Measurements from ENCODE around the gene COL9A3.

COL9A3 gene

DNA sequence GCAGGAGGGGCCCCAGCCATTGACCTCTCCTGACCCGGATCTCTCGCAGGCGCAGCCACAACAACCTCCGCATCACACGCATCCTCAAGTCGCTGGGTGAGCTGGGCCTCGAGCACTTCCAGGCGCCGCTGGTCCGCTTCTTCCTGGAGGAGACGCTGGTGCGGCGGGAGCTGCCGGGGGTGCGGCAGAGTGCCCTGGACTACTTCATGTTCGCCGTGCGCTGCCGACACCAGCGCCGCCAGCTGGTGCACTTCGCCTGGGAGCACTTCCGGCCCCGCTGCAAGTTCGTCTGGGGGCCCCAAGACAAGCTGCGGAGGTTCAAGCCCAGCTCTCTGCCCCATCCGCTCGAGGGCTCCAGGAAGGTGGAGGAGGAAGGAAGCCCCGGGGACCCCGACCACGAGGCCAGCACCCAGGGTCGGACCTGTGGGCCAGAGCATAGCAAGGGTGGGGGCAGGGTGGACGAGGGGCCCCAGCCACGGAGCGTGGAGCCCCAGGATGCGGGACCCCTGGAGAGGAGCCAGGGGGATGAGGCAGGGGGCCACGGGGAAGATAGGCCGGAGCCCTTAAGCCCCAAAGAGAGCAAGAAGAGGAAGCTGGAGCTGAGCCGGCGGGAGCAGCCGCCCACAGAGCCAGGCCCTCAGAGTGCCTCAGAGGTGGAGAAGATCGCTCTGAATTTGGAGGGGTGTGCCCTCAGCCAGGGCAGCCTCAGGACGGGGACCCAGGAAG lies 4.5 kb upstream of the COL9A3 start:
- no peak for DNase-seq

DNA sequence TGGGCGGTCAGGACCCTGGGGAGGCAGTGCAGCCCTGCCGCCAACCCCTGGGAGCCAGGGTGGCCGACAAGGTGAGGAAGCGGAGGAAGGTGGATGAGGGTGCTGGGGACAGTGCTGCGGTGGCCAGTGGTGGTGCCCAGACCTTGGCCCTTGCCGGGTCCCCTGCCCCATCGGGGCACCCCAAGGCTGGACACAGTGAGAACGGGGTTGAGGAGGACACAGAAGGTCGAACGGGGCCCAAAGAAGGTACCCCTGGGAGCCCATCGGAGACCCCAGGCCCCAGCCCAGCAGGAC lies 4.0 kb upstream of the COL9A3 start:
- no peak for DNase-seq

DNA sequence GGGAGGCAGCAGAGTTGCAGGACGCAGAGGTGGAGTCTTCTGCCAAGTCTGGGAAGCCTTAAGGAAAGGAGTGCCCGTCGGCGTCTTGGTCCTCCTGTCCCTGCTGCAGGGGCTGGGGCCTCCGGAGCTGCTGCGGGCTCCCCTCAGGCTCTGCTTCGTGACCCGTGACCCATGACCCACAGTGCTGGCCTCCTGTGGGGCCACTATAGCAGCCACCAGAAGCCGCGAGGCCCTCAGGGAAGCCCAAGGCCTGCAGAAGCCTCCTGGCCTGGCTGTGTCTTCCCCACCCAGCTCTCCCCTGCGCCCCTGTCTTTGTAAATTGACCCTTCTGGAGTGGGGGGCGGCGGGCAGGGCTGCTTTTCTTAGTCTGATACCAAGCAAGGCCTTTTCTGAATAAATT lies 3.3 kb upstream of the COL9A3 start:
- no peak for DNase-seq

DNA sequence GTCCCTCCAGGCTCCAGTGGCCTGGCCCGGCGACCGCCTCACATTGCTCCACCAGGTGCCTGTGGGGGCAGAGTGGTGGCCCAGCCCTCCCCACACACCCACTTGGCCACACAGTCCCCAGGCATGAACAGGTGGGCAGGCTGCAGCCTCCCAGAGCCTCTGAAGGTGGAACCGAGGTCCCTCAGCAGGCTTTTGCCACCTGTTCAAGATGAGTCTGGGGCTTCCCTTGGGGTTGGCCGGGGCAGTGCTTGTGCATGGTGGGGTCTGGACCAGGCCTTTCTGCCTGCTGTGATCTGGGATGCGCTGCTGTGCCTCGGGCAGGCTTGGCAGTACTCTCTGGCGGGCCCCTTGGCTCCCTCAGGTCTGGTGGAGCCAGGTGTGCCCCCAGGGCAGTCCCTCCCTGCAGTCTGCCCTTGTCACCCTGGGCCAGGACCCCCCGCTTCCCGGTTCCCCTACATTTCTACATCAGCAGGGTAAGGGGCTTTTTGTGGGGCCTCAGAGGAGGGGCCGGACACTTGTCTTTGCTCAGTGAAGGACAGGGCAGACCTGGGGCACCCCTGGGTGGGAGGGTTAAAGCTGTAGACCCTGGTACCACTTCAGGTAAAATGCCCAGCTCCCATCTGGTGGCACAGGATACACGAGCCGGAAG lies 2.7 kb upstream of the COL9A3 start:
- no peak for DNase-seq

DNA sequence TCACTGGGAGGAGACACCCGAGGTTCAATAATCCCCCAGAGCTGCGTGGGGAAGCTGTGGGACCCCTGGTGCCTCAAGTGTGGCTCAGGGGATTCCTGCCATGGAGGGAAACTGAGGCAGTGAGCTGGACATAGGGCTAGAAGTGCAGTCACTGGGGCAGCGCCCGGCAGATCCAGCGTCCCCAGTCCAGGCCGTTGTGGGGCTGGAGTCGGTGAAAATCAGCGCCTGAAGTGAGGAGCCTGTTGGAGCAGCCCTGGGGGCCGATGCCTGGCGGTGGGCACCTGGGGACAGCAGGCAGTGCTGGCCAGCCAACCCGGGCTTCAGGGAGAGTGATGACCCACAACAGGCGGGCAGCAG lies 2.2 kb upstream of the COL9A3 start:
- DNase-seq = no peak

DNA sequence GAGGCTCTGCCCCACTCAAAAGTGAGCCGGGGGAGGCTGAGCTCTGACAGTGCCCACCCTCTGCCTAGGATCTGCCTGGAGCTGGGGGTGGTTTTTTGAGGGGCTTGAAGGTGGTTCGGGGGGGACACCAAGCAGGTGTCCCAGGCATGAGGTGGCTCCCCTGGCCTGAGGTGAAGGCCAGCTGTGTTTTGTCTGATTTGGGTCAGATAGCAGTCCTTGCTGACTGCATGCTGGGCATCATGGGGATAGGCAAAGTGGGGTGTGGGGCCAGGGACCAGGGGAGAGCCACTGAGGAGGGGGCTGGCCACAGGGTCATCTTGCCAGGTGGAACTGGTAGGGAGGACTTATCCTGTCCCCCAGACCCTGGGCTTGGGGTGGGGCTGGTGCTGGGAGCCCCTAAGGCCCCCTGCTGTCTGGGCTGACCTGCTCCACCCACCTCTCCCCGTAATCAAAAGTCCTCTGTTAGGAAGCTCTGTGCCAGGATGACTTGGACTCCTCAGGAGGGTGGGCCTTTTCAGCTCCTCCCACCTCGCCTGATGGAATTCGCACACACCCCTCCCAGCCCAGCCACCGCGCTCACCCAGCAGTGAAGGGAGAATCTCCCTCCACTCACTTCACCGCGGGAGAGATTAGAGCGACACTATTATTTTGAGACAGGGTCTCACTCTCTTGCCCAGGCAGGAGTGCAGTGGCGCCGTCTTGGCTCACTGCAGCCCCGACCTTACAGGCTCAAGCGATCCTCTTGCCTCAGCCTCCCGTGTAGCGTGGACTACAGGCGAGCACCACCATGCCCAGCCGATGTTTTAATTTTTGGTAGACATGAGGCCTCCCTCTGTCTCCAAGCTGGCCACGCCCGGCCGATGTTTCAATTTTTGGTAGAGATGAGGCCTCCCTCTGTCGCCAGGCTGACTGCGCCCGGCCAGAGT lies 1.5 kb upstream of the COL9A3 start:
- DNase-seq = no peak

DNA sequence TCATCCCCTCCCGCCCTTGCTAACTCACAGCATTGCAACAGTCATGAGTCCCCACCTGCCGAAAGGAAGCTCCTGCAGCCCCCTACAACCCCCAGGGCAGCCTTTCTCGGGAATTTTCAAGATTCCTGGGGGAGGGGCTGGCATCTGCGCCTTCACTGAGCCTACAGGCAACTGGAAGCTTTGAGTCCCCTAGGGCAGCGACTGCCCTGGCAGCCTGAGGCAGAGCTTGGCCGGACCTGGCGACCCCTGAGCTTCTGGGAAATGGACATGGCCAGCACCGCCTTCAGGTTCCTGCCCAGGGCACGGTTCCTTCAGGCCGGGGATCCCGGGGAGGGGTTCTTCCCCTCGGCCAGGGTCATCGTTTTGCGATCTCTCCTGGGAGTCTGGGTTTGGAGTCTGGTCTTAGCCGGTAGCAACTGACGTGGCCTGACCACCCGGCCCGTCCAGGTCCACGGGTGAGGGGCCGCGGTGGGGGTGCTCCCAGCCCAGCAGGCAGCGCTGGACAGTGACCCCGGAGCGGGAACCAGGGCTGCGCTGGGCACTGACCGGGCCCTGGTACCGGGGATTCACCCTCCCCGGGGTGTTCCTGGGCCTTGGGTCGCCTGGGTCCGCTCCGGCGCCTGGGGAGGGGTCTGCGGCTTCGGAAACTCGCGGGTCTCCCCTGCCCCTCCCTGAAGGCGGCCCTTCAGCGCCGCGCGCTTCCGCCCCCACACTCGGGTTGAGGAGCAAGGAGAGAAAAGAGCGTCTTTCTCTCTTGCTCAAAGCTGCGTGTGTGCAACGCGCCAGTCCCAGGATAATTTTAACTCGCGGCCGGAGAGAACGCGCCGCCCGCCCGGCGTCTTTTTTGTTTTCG lies 593 bp upstream of the COL9A3 start:
- DNase-seq = peak in 1 of 3 experiments; percentile 52

DNA sequence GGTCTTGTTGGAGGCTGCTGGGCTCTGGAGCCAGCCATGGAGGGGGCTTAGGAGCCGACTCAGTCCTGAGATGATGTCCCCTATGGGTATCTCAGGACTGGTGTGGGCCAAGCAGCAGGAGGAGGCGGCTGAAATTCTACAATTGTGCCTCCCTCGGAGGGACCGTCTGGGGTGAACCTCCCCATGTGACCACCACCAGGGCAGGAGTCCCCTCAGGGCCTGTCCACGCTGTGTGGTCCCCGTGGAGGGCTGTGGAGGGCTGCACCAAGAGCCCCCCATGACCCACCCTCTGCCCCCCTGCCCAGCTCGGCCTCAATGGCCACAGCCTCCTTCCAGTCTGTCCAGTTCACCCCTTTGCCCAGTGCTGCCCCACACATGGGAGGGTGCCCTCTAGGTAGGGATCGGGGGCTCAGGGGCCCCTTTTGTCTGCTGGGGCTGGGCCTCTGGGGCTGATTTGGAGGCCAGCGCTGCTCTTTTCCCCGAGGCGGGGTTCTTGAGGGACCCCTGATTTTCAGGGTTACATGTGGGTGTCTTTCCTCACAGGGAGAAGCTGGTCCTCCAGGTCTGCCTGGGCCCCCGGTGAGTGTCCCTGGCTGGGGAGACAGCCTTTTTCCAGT lies 1.2 kb downstream of the COL9A3 start:
- DNase-seq = no peak

DNA sequence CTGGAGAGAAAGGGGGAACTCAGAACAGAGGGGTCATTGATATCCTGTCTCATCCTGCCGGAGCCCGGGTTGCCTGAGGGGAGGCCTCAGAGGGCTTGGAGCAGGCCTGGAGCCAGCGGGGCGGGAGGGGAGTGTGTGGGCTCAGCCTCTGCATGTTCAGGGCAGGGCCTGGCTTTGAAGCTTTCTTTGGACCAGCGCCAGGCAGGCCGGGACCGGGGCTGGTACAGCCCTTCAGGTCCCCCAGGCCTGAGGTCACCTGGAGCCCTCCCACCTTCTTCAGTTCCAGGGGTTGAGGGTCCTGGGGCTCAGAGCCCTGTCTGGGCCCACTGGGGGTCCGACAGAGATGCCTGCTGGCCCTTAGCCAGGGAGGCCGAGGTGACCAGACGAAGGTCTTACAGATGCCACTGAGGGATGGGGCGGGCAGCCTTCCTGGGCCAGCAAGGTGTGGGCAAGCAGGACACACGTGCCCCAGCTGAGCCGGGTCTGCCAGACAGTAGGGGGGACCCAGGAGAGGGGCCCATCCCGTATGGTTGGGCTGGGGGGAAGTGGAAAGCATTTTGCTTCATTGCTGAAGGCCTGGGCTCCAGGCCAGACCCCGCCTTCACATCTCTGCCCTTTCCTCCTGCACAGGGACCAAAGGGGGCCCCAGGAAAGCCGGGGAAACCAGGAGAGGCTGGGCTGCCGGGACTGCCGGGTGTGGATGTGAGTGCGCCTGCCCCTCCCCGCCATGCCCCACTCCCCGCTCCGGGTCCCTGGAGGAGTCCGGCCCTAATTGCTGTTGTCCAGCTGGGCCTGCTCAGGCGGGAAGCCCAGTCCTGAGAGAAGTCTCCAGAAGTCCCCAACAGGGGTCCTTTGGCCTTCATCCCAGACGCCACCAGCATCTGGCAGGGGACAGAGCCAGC lies 2.0 kb downstream of the COL9A3 start:
- peak in 1 of 3 experiments; percentile 36 for DNase-seq

DNA sequence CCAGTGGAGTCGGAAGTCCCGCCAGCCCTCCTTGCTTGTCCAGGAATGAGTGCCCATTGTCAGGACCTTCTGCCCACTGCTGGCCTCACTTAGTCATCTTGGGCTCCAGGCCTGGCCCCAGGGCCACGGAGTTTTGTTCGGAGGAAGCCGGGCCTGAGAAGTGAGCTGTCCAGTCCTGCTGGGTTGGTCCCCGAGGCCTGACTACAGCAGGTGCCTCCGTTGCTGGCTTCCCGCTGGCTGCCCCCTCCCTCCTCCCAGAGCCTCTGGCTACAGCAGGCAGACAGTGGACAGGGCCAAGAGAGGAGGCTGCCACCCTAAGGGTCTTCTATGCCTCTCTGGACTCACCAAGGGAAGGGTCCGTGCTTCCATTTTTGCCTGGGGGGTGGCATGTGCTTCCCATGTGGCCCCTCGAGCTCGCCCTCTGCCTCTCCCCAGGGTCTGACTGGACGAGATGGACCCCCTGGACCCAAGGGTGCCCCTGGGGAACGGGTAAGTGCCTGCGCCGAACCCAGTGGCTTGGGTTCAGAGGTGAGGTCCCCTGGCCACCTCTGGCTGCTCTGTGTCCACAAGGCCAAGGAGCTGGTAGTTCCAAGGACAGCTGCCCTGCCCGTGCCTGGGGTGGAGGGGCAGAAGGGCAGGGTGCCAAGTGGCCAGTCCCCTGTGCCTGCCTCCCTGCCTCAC lies 2.8 kb downstream of the COL9A3 start:
- peak in 2 of 3 experiments; percentile 29 to 36 for DNase-seq

DNA sequence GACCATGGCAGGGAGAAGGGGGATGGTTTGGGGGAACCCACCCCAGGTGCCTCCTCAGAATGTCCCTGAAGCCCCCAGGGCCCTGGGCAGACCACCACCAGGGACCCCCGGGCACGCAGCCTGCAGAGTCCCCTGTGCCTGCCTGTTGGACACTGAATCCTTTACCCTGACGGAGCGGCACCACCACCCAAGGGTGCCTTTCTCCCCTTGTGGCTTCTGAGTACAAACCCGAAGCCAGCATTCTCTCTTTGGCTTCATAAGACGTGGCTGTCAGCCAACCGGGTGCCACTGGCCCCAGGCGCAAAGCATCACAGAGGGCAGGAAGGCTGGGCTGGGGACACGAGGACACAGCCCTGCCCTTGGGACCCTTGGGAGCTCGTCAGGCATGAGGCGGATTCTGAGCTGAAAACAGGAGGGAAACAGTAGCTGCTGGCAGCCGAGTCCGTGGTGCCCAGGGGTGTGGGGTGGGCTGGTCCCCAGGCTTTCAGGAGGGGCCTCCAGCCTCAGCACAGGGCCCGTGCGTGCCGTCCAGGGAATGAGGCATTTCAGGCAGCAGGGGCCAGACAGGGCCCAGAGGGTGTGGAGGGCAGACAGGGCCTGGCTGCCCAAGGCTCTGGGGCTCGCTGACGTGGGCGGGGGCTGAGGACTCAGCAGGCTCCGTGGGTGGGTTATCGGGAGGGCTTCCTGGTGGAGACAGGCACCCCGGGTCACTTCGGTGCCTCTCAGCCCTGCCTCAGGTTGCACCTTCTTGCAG lies 3.5 kb downstream of the COL9A3 start:
- no peak for DNase-seq

DNA sequence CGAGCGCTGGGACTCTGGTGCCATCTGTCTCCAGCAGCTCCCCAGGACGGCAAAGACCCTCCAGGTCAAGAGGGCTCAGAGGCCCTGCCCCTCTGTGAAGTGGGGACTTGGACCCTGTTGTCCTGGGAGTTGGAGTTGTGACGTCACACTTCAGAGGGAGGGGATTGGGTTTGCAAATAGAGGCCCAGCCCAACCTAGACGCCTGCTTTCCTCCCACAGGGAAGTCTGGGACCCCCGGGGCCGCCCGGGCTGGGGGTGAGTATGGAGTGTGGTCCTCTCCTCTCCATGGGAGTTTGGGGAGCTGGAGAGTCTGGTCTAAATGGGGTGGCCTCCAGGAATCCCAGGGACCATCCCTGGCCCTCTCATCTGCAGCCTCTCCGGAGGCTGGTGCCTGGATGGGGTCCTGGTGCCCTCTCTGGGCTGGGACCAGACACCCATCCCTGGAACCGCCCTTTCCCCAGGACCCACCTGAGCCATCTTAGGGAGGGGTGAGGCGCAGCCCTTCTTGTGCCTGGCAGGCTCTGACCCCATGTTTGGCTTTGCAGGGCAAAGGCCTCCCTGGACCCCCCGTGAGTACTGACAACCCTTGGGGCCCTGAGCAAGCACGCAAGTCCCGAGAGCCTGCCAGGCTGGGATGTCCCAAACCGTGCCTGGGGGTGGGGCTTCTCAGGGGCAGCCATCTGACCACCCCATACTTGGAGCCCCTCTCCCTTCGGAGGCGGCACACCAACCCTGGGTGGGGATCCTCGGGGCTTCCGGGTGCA lies 4.3 kb downstream of the COL9A3 start:
- DNase-seq = no peak

DNA sequence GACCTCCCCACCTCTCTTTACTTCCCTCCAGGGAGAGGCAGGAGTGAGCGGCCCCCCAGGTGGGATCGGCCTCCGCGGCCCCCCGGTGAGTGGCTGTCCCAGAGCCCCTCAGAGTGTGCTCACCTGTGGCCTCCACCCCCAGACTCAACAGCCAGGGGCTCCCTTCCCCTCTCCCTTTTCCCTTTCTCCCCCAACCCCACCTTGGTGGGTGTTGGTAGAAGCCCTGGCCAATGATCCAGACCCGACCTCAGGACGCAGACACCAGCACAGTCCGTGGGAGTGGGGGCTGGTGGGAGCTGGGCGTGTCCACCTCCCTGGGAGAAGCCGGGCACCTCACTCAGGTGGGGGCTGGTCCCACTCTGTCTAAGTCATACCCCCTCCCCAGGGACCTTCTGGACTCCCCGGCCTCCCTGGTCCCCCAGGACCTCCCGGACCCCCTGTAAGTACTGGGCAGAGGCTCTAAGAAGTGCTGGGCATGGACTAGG lies 4.9 kb downstream of the COL9A3 start:
- no peak for DNase-seq

DNA sequence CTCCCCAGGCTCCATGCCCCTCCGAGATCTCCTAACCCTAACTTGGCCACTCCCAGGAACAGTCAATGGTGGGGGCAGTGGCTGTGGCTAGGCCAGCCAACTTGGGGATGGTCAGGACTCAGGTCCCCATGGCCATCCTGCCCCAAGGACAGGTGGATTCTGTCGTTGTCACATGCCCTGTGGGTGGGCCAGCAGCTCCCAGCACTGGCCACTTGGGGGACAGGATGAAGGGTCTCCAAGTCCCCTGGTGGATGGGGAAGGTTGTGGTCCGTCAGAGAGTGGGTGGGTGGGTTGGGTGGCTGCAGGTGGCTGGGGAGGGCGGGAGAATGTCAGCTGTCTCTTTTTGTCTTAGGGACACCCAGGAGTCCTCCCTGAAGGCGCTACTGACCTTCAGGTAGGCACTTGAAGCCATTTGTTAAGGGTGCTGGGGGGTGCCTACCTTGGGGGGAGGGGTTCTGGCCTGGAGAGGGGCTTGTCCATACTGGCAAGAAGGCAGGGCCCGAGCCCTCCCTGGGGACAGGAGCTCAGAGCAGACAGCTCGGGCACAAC lies 5.5 kb downstream of the COL9A3 start:
- no peak for DNase-seq

DNA sequence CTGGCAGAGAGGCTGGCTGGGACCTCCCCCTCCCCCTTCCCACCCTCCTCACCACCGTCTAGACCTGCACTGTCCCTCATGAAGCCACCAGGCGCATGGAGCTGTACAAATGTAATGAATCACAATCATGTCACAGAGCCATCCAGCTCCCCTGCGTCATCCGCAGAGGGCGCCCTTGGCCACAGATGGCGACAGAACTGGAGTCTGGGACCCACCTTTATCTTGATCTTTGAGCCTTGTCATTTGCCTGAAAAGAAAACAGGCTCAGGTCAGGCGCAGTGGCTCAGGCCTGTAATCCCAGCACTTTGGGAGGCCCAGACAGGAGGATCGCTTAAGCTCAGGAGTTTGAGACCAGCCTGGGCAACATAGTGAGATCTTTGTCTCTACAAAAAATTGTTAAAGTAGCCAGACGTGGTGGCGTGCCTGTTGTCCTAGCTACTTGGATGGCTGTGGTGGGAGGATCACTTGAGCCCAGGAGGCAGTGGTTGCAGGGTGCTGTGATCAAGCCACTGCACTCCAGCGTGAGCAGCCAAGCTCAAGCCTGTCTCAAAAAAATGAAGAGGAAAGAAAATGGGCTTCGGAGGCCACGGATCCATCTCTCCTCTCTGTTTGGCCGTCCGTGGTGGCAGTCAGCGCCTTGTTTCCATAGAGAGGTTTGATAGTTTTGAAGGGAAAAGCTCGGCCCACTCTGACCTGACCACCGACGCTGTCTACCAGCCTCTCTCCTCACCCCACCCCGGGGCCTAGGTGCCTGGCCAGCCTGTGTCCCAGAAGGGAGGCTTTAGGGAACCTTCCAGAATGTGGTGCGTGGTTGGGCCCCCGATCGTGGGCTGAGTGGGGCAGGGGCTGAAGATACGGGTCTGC lies 6.2 kb downstream of the COL9A3 start:
- DNase-seq = peak; percentile 19 to 65 (median 62)

DNA sequence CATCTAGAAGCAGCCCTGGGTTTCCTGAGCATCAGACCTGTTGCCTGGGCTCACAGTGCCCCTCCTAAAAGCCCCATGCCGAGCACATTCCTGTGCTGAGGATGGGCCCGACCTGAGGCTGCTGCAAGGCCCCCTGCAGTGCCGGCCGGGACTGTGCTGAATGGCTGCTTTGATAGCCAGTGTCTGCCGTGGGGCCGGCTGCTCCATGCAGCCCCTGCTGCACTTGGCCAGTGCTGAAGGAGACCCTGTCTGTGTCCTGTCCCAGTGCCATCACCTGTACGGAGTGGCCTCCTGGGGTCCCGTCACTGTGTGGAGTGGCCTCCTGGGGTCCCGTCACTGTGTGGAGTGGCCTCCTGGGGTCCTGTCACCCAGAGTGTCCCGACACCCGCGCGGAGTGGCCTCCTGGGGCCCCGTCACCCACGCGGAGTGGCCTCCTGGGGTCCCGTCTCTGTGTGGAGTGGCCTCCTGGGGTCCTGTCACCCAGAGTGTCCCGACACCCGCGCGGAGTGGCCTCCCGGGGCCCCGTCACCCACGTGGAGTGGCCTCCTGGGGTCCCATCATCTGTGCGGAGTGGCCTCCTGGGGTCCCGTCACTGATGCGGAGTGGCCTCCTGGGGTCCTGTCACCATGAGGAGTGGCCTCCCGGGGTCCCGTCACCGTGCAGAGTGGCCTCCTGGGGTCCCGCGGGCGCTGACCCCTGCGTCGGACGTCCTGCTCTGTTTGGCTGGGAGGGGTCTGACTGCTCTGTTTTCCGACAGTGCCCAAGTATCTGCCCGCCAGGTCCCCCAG lies 7.0 kb downstream of the COL9A3 start:
- peak in 1 of 3 experiments; percentile 22 for DNase-seq
